CD4-positive, alpha-beta memory T cell (primary cell): Measurements from ENCODE around the gene AQP12A. TPM values are rescaled to one million over a fixed set of nuclear protein-coding genes. Genes with fewer than 3 reads are reported as not detected.
A peak's percentile ranks its signal among the peaks of the same experiment; 100 is the strongest.
"Not testable (repeated sequence)": the region's sequence is repeated elsewhere in the genome, so short reads cannot be mapped to it uniquely, and the experiment has no call there.

ENCODE experiments used
- CTCF ChIA-PET: fragments of 350-600 bp; sonication (Branson Sonifier 250); formaldehyde crosslinking; loops from one replicate; lab custom pipeline; 2021; ENCODE audit warnings: inconsistent platforms; ENCODE audit not compliant: partially characterized antibody; lab: Charles Lee
- POLR2A ChIA-PET: fragments of 350-600 bp; sonication (Branson Sonifier 250); formaldehyde crosslinking; loops from one replicate; lab custom pipeline; 2021; ENCODE audit not compliant: partially characterized antibody; lab: Charles Lee
- DNase-seq, 5 donors: peaks; one replicate each; pipeline versions ENCODE4 v3.0.0 to v3.0.0-alpha.2; 2020 to 2022; ENCODE audit warnings: mixed read lengths in 1 of 5
- H3K27ac ChIP-seq: one replicate; pipeline ENCODE4 v1.7.0; 2013; ENCODE audit warnings: low read depth, low read length
- H3K27me3 ChIP-seq: 2 replicates; pipeline ENCODE4 v1.7.0; 2013; ENCODE audit warnings: mild to moderate bottlenecking, low read length, moderate library complexity; ENCODE audit not compliant: insufficient read depth
- H3K36me3 ChIP-seq: 2 replicates; pipeline ENCODE4 v1.7.0; 2013; ENCODE audit warnings: mild to moderate bottlenecking, low read length, moderate library complexity; ENCODE audit not compliant: insufficient read depth
- H3K4me1 ChIP-seq: 2 replicates; pipeline ENCODE4 v1.7.0; 2013; ENCODE audit warnings: mild to moderate bottlenecking, low read length, moderate library complexity; ENCODE audit not compliant: insufficient read depth
- H3K4me3 ChIP-seq, 2 donors: one replicate each; pipeline ENCODE4 v1.7.0; 2013; ENCODE audit warnings: low read length in 2 of 2, mild to moderate bottlenecking in 1 of 2
- H3K9me3 ChIP-seq, 2 donors: one replicate each; pipeline ENCODE4 v1.7.0; 2013; ENCODE audit warnings: low read length in 2 of 2, control low read depth in 1 of 2; ENCODE audit not compliant: control insufficient read depth in 1 of 2
- H3K27ac Mint-ChIP-seq, 7 donors: one replicate each; pipeline ENCODE4 v1.8.0; 2020 to 2021; ENCODE audit warnings: mixed read lengths in 7 of 7, mild to moderate bottlenecking in 6 of 7, inconsistent platforms in 3 of 7, moderate library complexity in 3 of 7
- H3K27me3 Mint-ChIP-seq, 2 donors: one replicate each; pipeline ENCODE4 v1.8.0; 2020 to 2021; ENCODE audit warnings: mixed read lengths in 2 of 2
- H3K36me3 Mint-ChIP-seq, 2 donors: one replicate each; pipeline ENCODE4 v1.8.0; 2020 to 2021; ENCODE audit warnings: mixed read lengths in 2 of 2, inconsistent platforms in 1 of 2, mild to moderate bottlenecking in 1 of 2
- H3K4me1 Mint-ChIP-seq, 4 donors: one replicate each; pipeline ENCODE4 v1.8.0; 2020 to 2021; ENCODE audit warnings: mixed read lengths in 4 of 4, mild to moderate bottlenecking in 1 of 4
- H3K4me3 Mint-ChIP-seq, 8 donors: one replicate each; pipeline ENCODE4 v1.8.0; 2020 to 2021; ENCODE audit warnings: mixed read lengths in 8 of 8, mild to moderate bottlenecking in 7 of 8, moderate library complexity in 6 of 8, inconsistent platforms in 3 of 8
- H3K9me3 Mint-ChIP-seq, 8 donors: one replicate each; pipeline ENCODE4 v1.8.0; 2020 to 2021; ENCODE audit warnings: mixed read lengths in 8 of 8, mild to moderate bottlenecking in 5 of 8, inconsistent platforms in 3 of 8, moderate library complexity in 1 of 8
- intact Hi-C: fragments of 100-400 bp; cut with micrococcal nuclease; formaldehyde crosslinking; loops from one replicate; pipeline ENCODE4 v1.15.1; 2023
- polyA plus RNA-seq, 2 donors: library from polyadenylated mRNA; unstranded; fragments of 300-500 nt; fragmentation: Illumina TruSeq; gene quantifications; one replicate each; pipeline ENCODE4 v1.2.3, GENCODE V29; 2021
- total RNA-seq, 2 experiments: library from RNA; stranded (reverse); gene quantifications; one replicate each; pipeline ENCODE4 v1.2.3, GENCODE V29; 2021

AQP12A gene
- total and polyA plus RNA-seq, 4 experiments from 2014 or later: not detected

DNA sequence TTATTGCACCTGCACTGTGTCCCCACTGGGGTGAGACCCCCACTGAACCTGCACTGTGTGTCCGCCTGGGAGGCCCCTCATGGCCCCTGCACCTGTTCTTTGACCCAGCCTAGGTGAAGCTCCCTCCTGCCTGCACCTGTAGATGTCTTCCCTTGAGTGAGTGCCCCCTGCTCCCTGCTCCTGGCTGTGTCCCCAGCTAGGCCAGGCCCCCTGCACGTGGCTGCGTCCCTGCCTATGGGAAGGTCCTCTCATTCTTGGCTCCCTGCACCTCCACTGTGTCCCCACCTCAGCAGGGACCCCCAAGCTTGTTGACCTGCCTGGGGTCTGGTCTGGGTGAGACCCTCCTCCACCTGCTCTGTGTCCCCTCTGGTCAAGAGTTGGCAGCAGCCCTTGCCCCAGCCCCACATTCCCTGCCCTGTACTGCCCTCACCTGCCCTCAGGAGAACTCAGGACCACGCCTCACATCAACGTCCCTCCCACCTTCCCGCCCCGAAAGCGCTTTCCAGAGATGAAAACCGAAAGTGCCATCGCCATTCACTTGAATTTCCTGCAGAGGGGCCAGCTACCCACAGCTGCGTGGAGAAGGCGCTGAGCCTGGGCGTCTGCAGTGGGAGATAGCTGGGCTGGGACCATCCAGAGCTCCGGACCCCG is 8.2 kb upstream of the AQP12A start:
- H3K36me3 Mint-ChIP-seq, H3K36me3 ChIP-seq, H3K4me1 ChIP-seq, H3K9me3 Mint-ChIP-seq, H3K27me3 ChIP-seq, H3K27ac ChIP-seq, H3K27me3 Mint-ChIP-seq, DNase-seq, H3K4me1 Mint-ChIP-seq, intact Hi-C loops, H3K9me3 ChIP-seq: not testable (repeated sequence)
- ChIA-PET POLR2A (interaction anchor here (0.5 kb wide), 1 partner anchor 114 kb away, joined by 3 read pairs; no protein-coding TSS in a partner anchor), CTCF (interaction anchor here (0.5 kb wide), 1 partner anchor 114 kb away, joined by 3 read pairs; no protein-coding TSS in a partner anchor)
- H3K4me3 Mint-ChIP-seq: peak overlapping the region in 6 of 8 donors; percentile 24 to 64 (median 50)
- peak overlapping the region in 1 of 2 donors; percentile 24 for H3K4me3 ChIP-seq
- peak overlapping the region in 2 of 7 donors; percentile 42 to 68 for H3K27ac Mint-ChIP-seq

DNA sequence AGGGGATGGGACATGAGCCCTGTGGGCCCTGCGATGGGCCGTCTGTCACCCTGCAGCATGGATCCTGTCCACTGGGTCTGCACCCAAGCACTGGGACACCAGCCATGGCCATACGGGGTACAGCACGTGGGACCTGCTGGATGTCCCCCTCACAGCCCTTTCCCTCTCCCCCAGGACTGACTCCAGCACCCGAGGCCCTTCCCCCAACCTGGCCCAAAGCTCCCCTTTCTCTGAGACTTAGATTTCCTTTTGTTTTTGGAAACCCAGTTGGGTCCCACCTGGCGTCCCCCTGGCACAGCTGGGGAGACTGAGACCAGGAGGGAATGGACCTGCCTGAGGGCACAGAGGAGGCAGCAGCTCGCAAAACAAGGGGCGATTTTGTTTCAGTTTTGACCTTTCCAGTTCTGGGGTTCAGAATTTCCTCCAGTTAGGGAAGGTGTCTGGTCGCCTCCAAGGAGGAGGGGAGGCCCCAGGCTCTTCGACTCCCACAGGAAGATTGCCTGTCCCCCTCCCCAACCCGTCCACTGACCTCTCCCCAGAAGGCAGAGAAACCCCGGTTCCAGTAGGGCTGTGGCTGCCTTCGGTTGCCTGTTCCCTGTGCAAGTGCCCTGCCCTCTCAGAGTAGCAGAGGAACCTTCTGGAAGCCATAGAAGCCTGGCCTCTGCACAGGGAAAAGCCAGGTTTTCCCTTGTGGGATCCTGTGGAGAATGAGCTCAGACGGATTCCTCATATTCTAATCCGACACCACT is 7.5 kb upstream of the AQP12A start:
- H3K36me3 Mint-ChIP-seq, H3K36me3 ChIP-seq, DNase-seq, POLR2A ChIA-PET, H3K27ac ChIP-seq, H3K4me1 Mint-ChIP-seq, H3K9me3 Mint-ChIP-seq, H3K9me3 ChIP-seq, intact Hi-C loops, H3K27me3 ChIP-seq, H3K4me1 ChIP-seq, H3K27me3 Mint-ChIP-seq: not testable (repeated sequence)
- Mint-ChIP-seq H3K27ac (peak overlapping the region in 2 of 7 donors; percentile 52 to 68), H3K4me3 (peak overlapping the region; percentile 24 to 64 (median 50))
- CTCF ChIA-PET: interaction anchor here (0.5 kb wide), 1 partner anchor 115 kb away, joined by 3 read pairs; no protein-coding TSS in a partner anchor
- H3K4me3 ChIP-seq: peak overlapping the region in 1 of 2 donors; percentile 24

DNA sequence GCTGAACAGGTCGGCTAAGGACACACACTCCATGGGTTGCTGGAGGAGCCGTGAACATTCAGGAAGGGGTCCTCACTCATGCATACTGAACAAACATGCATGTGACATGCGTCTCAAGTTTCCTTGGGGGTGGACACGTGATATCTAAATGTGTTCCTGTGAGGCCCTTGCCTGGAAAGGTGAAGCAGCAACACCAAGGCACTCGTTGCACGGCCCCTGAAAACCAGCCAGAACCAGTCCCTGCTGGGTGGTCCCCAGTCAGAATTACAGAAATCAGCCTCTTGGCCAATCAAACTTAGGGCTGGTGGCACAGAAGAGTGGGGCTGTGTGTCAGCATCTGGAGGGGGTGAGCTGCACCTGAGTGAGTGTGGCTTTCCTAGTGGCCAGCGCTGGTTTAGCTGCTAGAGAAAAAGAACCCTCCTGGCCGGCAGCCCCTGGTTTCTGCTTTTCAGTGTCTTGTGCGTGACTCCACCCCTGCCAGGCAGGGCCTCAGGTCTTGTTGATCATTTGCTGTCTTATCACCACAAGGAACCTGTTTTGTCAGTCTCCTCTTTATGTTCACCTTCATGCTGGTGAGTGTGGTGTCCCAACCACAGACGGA is 5.8 kb upstream of the AQP12A start:
- Histone ChIP-seq H3K36me3 (no peaks in the 10 kb centered on the region), H3K27ac (no peak overlapping the region), H3K4me1 (peaks cover 5% of the 10 kb centered on the region), H3K9me3 (no peaks in the 10 kb centered on the region), H3K4me3 (no peak overlapping the region), H3K27me3 (no peaks in the 10 kb centered on the region)
- DNase-seq: no peak
- Mint-ChIP-seq H3K9me3 (no peaks in the 10 kb centered on the region), H3K27me3 (no peaks in the 10 kb centered on the region), H3K4me3 (no peak overlapping the region), H3K4me1 (peaks cover 0 to 7% (median 2%) of the 10 kb centered on the region in 4 donors), H3K27ac (peak overlapping the region in 1 of 7 donors; percentile 69), H3K36me3 (no peaks in the 10 kb centered on the region)
- POLR2A ChIA-PET: no interaction called here
- CTCF ChIA-PET: no interaction called here
- intact Hi-C loops: no loop called here

DNA sequence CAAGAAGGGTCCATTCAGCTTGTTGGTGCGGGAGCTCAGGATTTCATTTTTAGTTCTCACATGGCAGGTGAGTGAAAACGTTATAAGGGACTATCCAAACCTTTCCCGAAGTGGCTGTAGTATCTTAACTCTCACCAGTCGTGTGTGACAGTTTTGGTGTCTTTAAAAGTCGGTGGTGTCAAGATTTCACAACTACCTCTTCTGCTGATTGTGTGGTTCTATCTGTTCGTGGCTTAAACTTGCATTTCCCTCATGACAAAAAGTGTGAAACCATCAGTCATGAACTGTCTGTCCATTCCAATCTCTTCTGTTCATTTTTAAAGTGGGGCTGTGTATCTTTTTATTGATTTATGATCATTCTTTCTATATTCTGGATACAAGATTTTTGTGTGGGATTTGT is 5.2 kb upstream of the AQP12A start:
- H3K36me3 ChIP-seq: no peaks in the 10 kb centered on the region
- no peak for DNase-seq
- peaks cover 5% of the 10 kb centered on the region for H3K4me1 ChIP-seq
- Mint-ChIP-seq H3K36me3 (no peaks in the 10 kb centered on the region), H3K4me3 (no peak overlapping the region), H3K27ac (peak overlapping the region in 3 of 7 donors; percentile 3 to 69 (median 54)), H3K27me3 (no peaks in the 10 kb centered on the region), H3K4me1 (peaks cover 0 to 7% (median 2%) of the 10 kb centered on the region in 4 donors), H3K9me3 (no peaks in the 10 kb centered on the region)
- no peak overlapping the region for H3K4me3 ChIP-seq
- ChIA-PET POLR2A (no interaction called here), CTCF (no interaction called here)
- H3K27me3 ChIP-seq: no peaks in the 10 kb centered on the region
- no peaks in the 10 kb centered on the region for H3K9me3 ChIP-seq
- intact Hi-C loops: no loop called here
- H3K27ac ChIP-seq: no peak overlapping the region

DNA sequence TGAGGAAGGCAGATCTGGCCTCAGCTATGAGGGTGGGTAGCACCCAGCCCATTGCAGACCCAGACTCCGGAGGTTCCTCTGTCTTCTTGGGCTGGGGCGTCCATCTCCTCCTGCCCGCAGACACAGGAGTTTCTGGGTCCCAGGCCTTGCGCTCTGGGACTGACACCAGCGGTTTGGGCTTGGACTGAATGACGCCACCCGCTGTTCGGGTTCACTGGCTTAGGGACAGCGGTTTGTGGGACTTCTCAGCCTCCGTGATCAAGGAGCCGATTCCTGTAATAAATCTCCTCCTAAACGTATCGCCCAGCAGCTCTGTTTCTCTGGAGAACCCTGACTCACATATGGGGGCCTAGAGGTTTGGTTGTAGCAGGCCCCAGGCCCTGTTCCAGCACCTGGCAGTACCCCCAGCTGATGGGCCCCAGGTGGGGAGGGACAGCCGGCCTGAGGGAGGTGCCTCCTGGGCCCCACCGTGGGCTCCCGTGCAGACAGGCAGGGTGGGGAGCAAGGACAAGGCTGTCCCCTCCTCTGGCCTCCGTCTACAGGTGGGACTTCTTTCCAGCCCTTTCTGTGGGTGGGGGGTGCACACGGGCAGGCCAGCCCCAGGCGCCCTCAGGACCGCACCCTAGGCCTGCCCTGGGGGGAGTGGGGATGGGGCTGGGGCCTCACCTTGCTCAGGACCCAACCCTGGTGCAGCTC is 4.5 kb upstream of the AQP12A start:
- H3K4me3 ChIP-seq: no peak overlapping the region
- H3K27ac Mint-ChIP-seq: no peak overlapping the region
- H3K9me3 Mint-ChIP-seq: no peaks in the 10 kb centered on the region
- H3K27me3 ChIP-seq: no peaks in the 10 kb centered on the region
- no peak overlapping the region for H3K4me3 Mint-ChIP-seq
- H3K36me3 Mint-ChIP-seq: no peaks in the 10 kb centered on the region
- no peaks in the 10 kb centered on the region for H3K36me3 ChIP-seq
- ChIA-PET POLR2A (no interaction called here), CTCF (no interaction called here)
- intact Hi-C loops: no loop called here
- no peak overlapping the region for H3K27ac ChIP-seq
- H3K4me1 ChIP-seq: peaks cover 5% of the 10 kb centered on the region
- H3K4me1 Mint-ChIP-seq: peaks cover 0 to 7% (median 2%) of the 10 kb centered on the region in 4 donors
- no peak for DNase-seq
- no peaks in the 10 kb centered on the region for H3K27me3 Mint-ChIP-seq
- H3K9me3 ChIP-seq: no peaks in the 10 kb centered on the region

DNA sequence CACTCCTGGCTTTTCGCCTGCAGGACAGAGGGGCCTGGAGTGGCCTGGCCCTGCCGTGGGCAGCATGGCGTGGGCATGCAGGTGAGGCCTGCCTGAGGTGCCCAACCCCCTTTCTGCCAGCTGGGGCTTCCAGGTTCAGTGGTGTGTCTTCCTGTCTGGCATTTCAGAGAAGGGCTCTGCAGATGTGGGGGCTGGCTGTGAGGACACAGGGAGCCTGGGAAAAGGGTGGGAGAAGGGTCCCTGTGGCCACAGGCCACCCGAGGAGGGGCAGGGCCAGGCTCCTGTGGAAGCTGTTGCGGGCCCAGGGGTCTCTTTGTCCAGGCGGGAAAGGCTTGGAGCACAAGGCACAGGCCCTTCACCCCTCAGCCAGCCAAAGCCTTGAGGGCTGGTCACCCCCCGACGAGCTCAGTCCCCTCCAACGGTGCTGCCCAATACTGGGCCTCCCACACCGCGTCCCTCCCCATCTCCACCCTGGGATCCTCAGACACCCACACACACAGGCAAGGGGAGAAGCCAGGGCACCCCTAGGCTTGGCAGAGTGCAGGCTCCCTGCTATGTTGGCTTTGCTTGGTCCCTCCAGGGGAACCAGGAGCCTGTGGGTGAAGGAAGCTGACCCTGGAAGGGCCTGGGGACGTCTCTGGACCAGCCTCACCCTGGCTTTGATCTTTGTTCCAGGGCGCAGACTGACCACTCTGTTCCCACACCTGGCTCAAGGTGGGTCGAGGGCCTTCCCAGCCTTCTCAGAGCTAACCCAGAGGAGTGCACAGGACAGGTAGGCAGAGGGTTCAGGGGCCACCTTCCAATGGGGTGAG is 3.7 kb upstream of the AQP12A start:
- no peak overlapping the region for H3K27ac ChIP-seq
- no peaks in the 10 kb centered on the region for H3K9me3 ChIP-seq
- no peak for DNase-seq
- H3K9me3 Mint-ChIP-seq: no peaks in the 10 kb centered on the region
- ChIA-PET CTCF (no interaction called here), POLR2A (no interaction called here)
- peaks cover 0 to 7% (median 2%) of the 10 kb centered on the region in 4 donors for H3K4me1 Mint-ChIP-seq
- H3K27ac Mint-ChIP-seq: no peak overlapping the region
- H3K4me3 ChIP-seq: no peak overlapping the region
- H3K27me3 ChIP-seq: no peaks in the 10 kb centered on the region
- H3K36me3 Mint-ChIP-seq: no peaks in the 10 kb centered on the region
- no peak overlapping the region for H3K4me3 Mint-ChIP-seq
- intact Hi-C loops: no loop called here
- H3K4me1 ChIP-seq: peaks cover 5% of the 10 kb centered on the region
- H3K27me3 Mint-ChIP-seq: no peaks in the 10 kb centered on the region
- no peaks in the 10 kb centered on the region for H3K36me3 ChIP-seq
